ENCODE measurements around the gene BRINP2.

DNA sequence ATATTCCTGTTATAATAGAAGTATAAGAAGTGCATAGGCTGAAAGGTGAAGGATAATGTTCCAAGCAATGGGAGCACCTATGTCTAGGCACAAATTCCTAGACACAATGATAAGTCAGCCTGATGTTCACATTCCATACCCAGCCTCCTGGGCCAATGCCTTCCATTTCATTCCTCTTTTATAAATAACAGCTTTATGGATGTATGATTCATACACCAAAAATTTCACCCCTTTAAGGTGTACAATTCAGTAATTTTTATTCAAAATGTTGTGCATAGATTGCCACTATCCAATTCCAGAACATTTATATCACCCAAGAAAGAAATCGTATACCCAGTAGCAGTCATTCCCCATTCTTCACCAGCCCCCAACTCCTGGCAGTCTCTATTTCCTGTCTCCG, 118.8 kb downstream of the BRINP2 start:
- no peak for TF ChIP-seq CTCF (IDR thresholded peaks at IDR 0.05)
- TF ChIP-seq RAD21 (conservative IDR thresholded peaks at IDR 0.05 in 1 of 2, IDR thresholded peaks at IDR 0.05 in 1 of 2): no peak
- TF ChIP-seq, protein P1, sequence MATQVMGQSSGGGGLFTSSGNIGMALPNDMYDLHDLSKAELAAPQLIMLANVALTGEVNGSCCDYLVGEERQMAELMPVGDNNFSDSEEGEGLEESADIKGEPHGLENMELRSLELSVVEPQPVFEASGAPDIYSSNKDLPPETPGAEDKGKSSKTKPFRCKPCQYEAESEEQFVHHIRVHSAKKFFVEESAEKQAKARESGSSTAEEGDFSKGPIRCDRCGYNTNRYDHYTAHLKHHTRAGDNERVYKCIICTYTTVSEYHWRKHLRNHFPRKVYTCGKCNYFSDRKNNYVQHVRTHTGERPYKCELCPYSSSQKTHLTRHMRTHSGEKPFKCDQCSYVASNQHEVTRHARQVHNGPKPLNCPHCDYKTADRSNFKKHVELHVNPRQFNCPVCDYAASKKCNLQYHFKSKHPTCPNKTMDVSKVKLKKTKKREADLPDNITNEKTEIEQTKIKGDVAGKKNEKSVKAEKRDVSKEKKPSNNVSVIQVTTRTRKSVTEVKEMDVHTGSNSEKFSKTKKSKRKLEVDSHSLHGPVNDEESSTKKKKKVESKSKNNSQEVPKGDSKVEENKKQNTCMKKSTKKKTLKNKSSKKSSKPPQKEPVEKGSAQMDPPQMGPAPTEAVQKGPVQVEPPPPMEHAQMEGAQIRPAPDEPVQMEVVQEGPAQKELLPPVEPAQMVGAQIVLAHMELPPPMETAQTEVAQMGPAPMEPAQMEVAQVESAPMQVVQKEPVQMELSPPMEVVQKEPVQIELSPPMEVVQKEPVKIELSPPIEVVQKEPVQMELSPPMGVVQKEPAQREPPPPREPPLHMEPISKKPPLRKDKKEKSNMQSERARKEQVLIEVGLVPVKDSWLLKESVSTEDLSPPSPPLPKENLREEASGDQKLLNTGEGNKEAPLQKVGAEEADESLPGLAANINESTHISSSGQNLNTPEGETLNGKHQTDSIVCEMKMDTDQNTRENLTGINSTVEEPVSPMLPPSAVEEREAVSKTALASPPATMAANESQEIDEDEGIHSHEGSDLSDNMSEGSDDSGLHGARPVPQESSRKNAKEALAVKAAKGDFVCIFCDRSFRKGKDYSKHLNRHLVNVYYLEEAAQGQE (IDR thresholded peaks at IDR 0.05): no peak
- TF ChIP-seq PHF8 (IDR thresholded peaks at IDR 0.05; ENCODE audit: borderline replicate concordance, low read depth): no peak
- TF ChIP-seq POLR2A (IDR thresholded peaks at IDR 0.05; ENCODE audit: low read length): no peak

Data from A549 (cell line).